Measurements from ENCODE around the gene WNK1. TPM values are rescaled to one million over a fixed set of nuclear protein-coding genes. Genes with fewer than 3 reads are reported as not detected.
"Not testable (repeated sequence)": the region's sequence is repeated elsewhere in the genome, so short reads cannot be mapped to it uniquely, and the experiment has no call there.

WNK1 gene
- total RNA-seq, 1 experiment from 2014 or later: 42.2 TPM

GRCh38 chr12:775973-776771, 23.8 kb downstream of the WNK1 start:
- in situ Hi-C loops (cut with HindIII; ENCODE audit: low sequenced_read_pairs): not testable (repeated sequence)

GRCh38 chr12:776772-777373, 24.5 kb downstream of the WNK1 start:
- in situ Hi-C loops (cut with HindIII; ENCODE audit: low sequenced_read_pairs); DNase-seq (ENCODE audit: low spot score): not testable (repeated sequence)

More at GRCh38 chr12:775973-776771, 23.8 kb downstream of the WNK1 start:
- DNase-seq (ENCODE audit: low spot score): not testable (repeated sequence)

GRCh38 chr12:777550-778047, 25.2 kb downstream of the WNK1 start:
- in situ Hi-C loops (cut with HindIII; ENCODE audit: low sequenced_read_pairs): no loop called here
- no peak for DNase-seq (ENCODE audit: low spot score)

- DNase-seq (ENCODE audit: low spot score): no peak
- in situ Hi-C loops (cut with HindIII; ENCODE audit: low sequenced_read_pairs): no loop called here
Observed at GRCh38 chr12:778615-779014, 26.2 kb downstream of the WNK1 start.

- DNase-seq (ENCODE audit: low spot score): no peak
- in situ Hi-C loops (cut with HindIII; ENCODE audit: low sequenced_read_pairs): no loop called here
Observed at GRCh38 chr12:779745-780734, 27.7 kb downstream of the WNK1 start.

GRCh38 chr12:780750-781379, 28.5 kb downstream of the WNK1 start:
- DNase-seq (ENCODE audit: low spot score): no peak
- in situ Hi-C loops (cut with HindIII; ENCODE audit: low sequenced_read_pairs): no loop called here

GRCh38 chr12:785706-786105, 33.3 kb downstream of the WNK1 start:
- in situ Hi-C loops (cut with HindIII; ENCODE audit: low sequenced_read_pairs): no loop called here
- DNase-seq (ENCODE audit: low spot score): no peak

- in situ Hi-C loops (cut with HindIII; ENCODE audit: low sequenced_read_pairs): no loop called here
- no peak for DNase-seq (ENCODE audit: low spot score)
Observed at GRCh38 chr12:788288-788687, 35.9 kb downstream of the WNK1 start.

GRCh38 chr12:788762-789161, 36.4 kb downstream of the WNK1 start:
- in situ Hi-C loops (cut with HindIII; ENCODE audit: low sequenced_read_pairs); DNase-seq (ENCODE audit: low spot score): not testable (repeated sequence)

GRCh38 chr12:789852-790563, 37.6 kb downstream of the WNK1 start:
- no peak for DNase-seq (ENCODE audit: low spot score)
- in situ Hi-C loops (cut with HindIII; ENCODE audit: low sequenced_read_pairs): no loop called here

GRCh38 chr12:790608-791007, 38.2 kb downstream of the WNK1 start:
- no peak for DNase-seq (ENCODE audit: low spot score)
- in situ Hi-C loops (cut with HindIII; ENCODE audit: low sequenced_read_pairs): no loop called here

- in situ Hi-C loops (cut with HindIII; ENCODE audit: low sequenced_read_pairs): no loop called here
- DNase-seq (ENCODE audit: low spot score): no peak
Observed at GRCh38 chr12:793037-793436, 40.7 kb downstream of the WNK1 start.

GRCh38 chr12:793711-794110, 41.3 kb downstream of the WNK1 start:
- in situ Hi-C loops (cut with HindIII; ENCODE audit: low sequenced_read_pairs): no loop called here

GRCh38 chr12:795305-795704, 42.9 kb downstream of the WNK1 start:
- DNase-seq (ENCODE audit: low spot score): no peak
- in situ Hi-C loops (cut with HindIII; ENCODE audit: low sequenced_read_pairs): no loop called here

More at GRCh38 chr12:793711-794110, 41.3 kb downstream of the WNK1 start:
- DNase-seq (ENCODE audit: low spot score): no peak

GRCh38 chr12:800401-800800, 48.0 kb downstream of the WNK1 start:
- no peak for DNase-seq (ENCODE audit: low spot score)
- in situ Hi-C loops (cut with HindIII; ENCODE audit: low sequenced_read_pairs): no loop called here

GRCh38 chr12:802242-803120, 50.1 kb downstream of the WNK1 start:
- in situ Hi-C loops (cut with HindIII; ENCODE audit: low sequenced_read_pairs): no loop called here

GRCh38 chr12:805022-805632, 52.7 kb downstream of the WNK1 start:
- in situ Hi-C loops (cut with HindIII; ENCODE audit: low sequenced_read_pairs): no loop called here
- no peak for DNase-seq (ENCODE audit: low spot score)

More at GRCh38 chr12:802242-803120, 50.1 kb downstream of the WNK1 start:
- no peak for DNase-seq (ENCODE audit: low spot score)

Measured in G401 (cell line).